ENCODE results near the gene SEC22A. TPM values are rescaled to one million over a fixed set of nuclear protein-coding genes. Genes with fewer than 3 reads are reported as not detected.

Gene SEC22A
- total and polyA plus RNA-seq, 10 of the 15 experiments (the other 5 are each of a cell fraction or from before 2014, with no cell fraction given): 19.3 to 70.3 (median 36.7) TPM

DNA sequence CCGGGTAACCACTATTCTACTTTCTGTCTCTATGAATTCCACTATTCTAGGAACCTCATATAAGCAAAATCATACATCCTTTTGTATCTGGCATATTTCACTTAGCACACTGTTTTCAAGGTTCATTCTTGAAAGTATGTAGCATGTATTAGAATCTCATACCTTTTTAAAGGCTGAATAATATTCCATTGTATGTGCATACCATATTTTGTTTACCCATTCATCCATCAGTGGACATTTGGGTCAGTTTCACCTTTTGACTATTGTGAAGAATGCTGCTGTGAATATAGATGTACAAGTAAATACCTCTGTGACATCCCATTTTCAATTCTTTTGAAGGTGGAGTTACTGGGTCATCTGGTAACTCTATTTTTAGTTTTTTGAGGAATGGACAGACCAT lies 36.6 kb upstream of the SEC22A start:
- no peak for TF ChIP-seq SRF (IDR thresholded peaks at IDR 0.05; ENCODE audit: low read depth in 2 of 2, low read length in 2 of 2)
- TF ChIP-seq, protein P1, sequence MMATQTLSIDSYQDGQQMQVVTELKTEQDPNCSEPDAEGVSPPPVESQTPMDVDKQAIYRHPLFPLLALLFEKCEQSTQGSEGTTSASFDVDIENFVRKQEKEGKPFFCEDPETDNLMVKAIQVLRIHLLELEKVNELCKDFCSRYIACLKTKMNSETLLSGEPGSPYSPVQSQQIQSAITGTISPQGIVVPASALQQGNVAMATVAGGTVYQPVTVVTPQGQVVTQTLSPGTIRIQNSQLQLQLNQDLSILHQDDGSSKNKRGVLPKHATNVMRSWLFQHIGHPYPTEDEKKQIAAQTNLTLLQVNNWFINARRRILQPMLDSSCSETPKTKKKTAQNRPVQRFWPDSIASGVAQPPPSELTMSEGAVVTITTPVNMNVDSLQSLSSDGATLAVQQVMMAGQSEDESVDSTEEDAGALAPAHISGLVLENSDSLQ (IDR thresholded peaks at IDR 0.05): no peak

DNA sequence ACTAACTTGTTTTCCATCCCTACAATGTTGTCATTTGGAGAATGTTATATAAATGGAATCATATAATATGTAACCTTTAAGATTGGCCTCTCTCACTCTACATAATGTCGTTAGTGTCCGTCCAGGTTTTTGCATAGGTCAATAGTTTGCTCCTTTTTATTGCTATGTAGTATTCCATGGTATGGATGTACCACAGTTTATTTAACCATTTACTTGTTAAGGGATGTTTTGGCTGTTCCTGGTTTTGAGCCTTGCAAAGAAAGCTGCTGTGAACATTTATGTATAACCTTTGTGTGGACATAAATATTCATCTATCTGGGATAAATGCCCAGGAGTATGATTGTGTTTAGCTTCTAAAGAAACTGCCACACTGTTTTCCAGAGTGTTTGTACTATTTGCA lies 34.1 kb upstream of the SEC22A start:
- Histone ChIP-seq H3K4me2 (ENCODE audit: control insufficient read depth, insufficient read depth) (no peak overlapping the region), H3K79me2 (ENCODE audit: control insufficient read depth, insufficient read depth, low read length) (no peaks in the 10 kb centered on the region), H3K27ac (ENCODE audit: control insufficient read depth, insufficient read depth) (no peak overlapping the region), H3K4me3 (no peak overlapping the region), H4K20me1 (ENCODE audit: control insufficient read depth, insufficient read depth) (no peaks in the 10 kb centered on the region), H2AFZ (ENCODE audit: control insufficient read depth, low read depth, low read length) (no peak overlapping the region), H3K36me3 (ENCODE audit: control insufficient read depth in 2 of 2, insufficient read depth in 2 of 2, low read length in 1 of 2) (peaks cover 0 to 4% of the 10 kb centered on the region in 2 experiments; a peak in 2 of 4 replicates), H3K27me3 (replicated peaks in 1 of 2; ENCODE audit: control insufficient read depth in 2 of 2, insufficient read depth in 2 of 2, low read length in 1 of 2) (no peaks in the 10 kb centered on the region), H3K4me1 (ENCODE audit: control insufficient read depth, insufficient read depth, low read length) (no peaks in the 10 kb centered on the region), H3K9me3 (replicated peaks; ENCODE audit: control insufficient read depth, insufficient read depth, low read length) (no peaks in the 10 kb centered on the region), H3K9ac (ENCODE audit: control insufficient read depth, insufficient read depth, low read length) (no peak overlapping the region)
- ChIA-PET CTCF (no interaction called here), SMC1A (ENCODE audit: uncharacterized antibody, unreplicated experiment) (interaction anchor here (1.1 kb wide), 2 partner anchors 14 to 34 kb away, joined by 3 read pairs; partner anchors contain the start of gene SEC22A), POLR2A (no interaction called here), RAD21 (ENCODE audit: unreplicated experiment) (no interaction called here)
- no TSS peak for BruUV-seq (replicated peaks)
- intact Hi-C loops (cut with micrococcal nuclease; ENCODE audit: unreplicated experiment) (no loop called here), in situ Hi-C loops (cut with MboI) (no loop called here)
- DNase-seq (ENCODE audit: low read depth, low spot score): no peak
- ATAC-seq: no peak
- no peak for FAIRE-seq
- 77% methylated on average over 2 of the region's 2 CpGs for WGBS (ENCODE audit: insufficient coverage, insufficient replicate concordance, low lambda C conversion rate, missing lambda C conversion rate)
- TF ChIP-seq GATAD2B (conservative IDR thresholded peaks at IDR 0.05; ENCODE audit: low read depth) (no peak), MTA2 (IDR thresholded peaks at IDR 0.05; ENCODE audit: low read depth) (no peak), NFIC (IDR thresholded peaks at IDR 0.05; ENCODE audit: low read depth, low read length) (no peak), CHD1 (IDR thresholded peaks at IDR 0.05; ENCODE audit: low read depth, low read length) (no peak), ZNF207 (IDR thresholded peaks at IDR 0.05; ENCODE audit: borderline replicate concordance) (no peak), NFYA (IDR thresholded peaks at IDR 0.05; ENCODE audit: borderline replicate concordance, low read depth, low read length) (no peak), NFXL1 (IDR thresholded peaks at IDR 0.05; ENCODE audit: borderline replicate concordance) (no peak), SUZ12 (IDR thresholded peaks at IDR 0.05; ENCODE audit: unreplicated experiment) (no peak), SMARCA5 (IDR thresholded peaks at IDR 0.05) (no peak), ASH2L (IDR thresholded peaks at IDR 0.05; ENCODE audit: borderline replicate concordance, low read depth) (no peak)
- TF ChIP-seq, protein P2, sequence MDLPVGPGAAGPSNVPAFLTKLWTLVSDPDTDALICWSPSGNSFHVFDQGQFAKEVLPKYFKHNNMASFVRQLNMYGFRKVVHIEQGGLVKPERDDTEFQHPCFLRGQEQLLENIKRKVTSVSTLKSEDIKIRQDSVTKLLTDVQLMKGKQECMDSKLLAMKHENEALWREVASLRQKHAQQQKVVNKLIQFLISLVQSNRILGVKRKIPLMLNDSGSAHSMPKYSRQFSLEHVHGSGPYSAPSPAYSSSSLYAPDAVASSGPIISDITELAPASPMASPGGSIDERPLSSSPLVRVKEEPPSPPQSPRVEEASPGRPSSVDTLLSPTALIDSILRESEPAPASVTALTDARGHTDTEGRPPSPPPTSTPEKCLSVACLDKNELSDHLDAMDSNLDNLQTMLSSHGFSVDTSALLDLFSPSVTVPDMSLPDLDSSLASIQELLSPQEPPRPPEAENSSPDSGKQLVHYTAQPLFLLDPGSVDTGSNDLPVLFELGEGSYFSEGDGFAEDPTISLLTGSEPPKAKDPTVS (IDR thresholded peaks at IDR 0.05; ENCODE audit: low read depth, low read length): no peak
- TF ChIP-seq, protein P3, sequence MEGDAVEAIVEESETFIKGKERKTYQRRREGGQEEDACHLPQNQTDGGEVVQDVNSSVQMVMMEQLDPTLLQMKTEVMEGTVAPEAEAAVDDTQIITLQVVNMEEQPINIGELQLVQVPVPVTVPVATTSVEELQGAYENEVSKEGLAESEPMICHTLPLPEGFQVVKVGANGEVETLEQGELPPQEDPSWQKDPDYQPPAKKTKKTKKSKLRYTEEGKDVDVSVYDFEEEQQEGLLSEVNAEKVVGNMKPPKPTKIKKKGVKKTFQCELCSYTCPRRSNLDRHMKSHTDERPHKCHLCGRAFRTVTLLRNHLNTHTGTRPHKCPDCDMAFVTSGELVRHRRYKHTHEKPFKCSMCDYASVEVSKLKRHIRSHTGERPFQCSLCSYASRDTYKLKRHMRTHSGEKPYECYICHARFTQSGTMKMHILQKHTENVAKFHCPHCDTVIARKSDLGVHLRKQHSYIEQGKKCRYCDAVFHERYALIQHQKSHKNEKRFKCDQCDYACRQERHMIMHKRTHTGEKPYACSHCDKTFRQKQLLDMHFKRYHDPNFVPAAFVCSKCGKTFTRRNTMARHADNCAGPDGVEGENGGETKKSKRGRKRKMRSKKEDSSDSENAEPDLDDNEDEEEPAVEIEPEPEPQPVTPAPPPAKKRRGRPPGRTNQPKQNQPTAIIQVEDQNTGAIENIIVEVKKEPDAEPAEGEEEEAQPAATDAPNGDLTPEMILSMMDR (IDR thresholded peaks at IDR 0.05 in 2 of 3, conservative IDR thresholded peaks at IDR 0.05 in 1 of 3; ENCODE audit: control insufficient read depth in 2 of 3, extremely low read depth in 1 of 3, insufficient read depth in 1 of 3, low read depth in 3 of 3, low read length in 3 of 3): no peak

More for the DNA sequence above, 36.6 kb upstream of the SEC22A start:
- POLR2A ChIA-PET: no interaction called here
- H3K4me1 ChIP-seq (ENCODE audit: control insufficient read depth, insufficient read depth, low read length): no peaks in the 10 kb centered on the region
- H3K9me3 ChIP-seq (replicated peaks; ENCODE audit: control insufficient read depth, insufficient read depth, low read length): no peaks in the 10 kb centered on the region
- H3K79me2 ChIP-seq (ENCODE audit: control insufficient read depth, insufficient read depth, low read length): no peaks in the 10 kb centered on the region
- in situ Hi-C loops (cut with MboI) (no loop called here), intact Hi-C loops (cut with micrococcal nuclease; ENCODE audit: unreplicated experiment) (no loop called here)
- no TSS peak for BruUV-seq (replicated peaks)
- FAIRE-seq: peak; percentile 57
- no peak overlapping the region for H3K4me3 ChIP-seq
- CTCF ChIA-PET: no interaction called here
- H3K36me3 ChIP-seq (ENCODE audit: control insufficient read depth in 2 of 2, insufficient read depth in 2 of 2, low read length in 1 of 2): peaks cover 4 to 6% of the 10 kb centered on the region in 2 experiments; a peak in 3 of 4 replicates
- SMC1A ChIA-PET (ENCODE audit: uncharacterized antibody, unreplicated experiment): no interaction called here
- H3K27ac ChIP-seq (ENCODE audit: control insufficient read depth, insufficient read depth): no peak overlapping the region
- DNase-seq (ENCODE audit: low read depth, low spot score): no peak
- ATAC-seq: no peak
- no peak overlapping the region for H3K4me2 ChIP-seq (ENCODE audit: control insufficient read depth, insufficient read depth)
- no peak overlapping the region for H3K9ac ChIP-seq (ENCODE audit: control insufficient read depth, insufficient read depth, low read length)
- H3K27me3 ChIP-seq (replicated peaks in 1 of 2; ENCODE audit: control insufficient read depth in 2 of 2, insufficient read depth in 2 of 2, low read length in 1 of 2): no peaks in the 10 kb centered on the region
- H2AFZ ChIP-seq (ENCODE audit: control insufficient read depth, low read depth, low read length): no peak overlapping the region
- 95% methylated on average over 1 of the region's 1 CpG for WGBS (ENCODE audit: insufficient coverage, insufficient replicate concordance, low lambda C conversion rate, missing lambda C conversion rate)
- no peaks in the 10 kb centered on the region for H4K20me1 ChIP-seq (ENCODE audit: control insufficient read depth, insufficient read depth)
- RAD21 ChIA-PET (ENCODE audit: unreplicated experiment): no interaction called here

All from GM12878 (cell line).